GM12878 (cell line): ENCODE measurements around the gene SNAP29. TPM values are rescaled to one million over a fixed set of nuclear protein-coding genes. Genes with fewer than 3 reads are reported as not detected.

Experiments used
- ATAC-seq: fragments of 200-7000 bp; cut with Tn5 transposase; 3 replicates; pipeline ENCODE4 v1.9.1; 2020; ENCODE audit warnings: mild to moderate bottlenecking, moderate library complexity
- BruUV-seq: library from RNA; stranded (reverse); fragments of 400-500 nt; replicated peaks from 2 replicates; lab custom pipeline; 2021; lab: Mats Ljungman, UMichigan
- CTCF ChIA-PET: fragments of 300-600 bp; sonication (Branson Sonifier 250); formaldehyde crosslinking; extraction: SDS; loops from one replicate; lab custom pipeline; 2021; ENCODE audit warnings: inconsistent platforms; lab: Yijun Ruan, JAX
- POLR2A ChIA-PET: fragments of 350-600 bp; formaldehyde crosslinking; extraction: SDS; loops from one replicate; lab custom pipeline; 2021; ENCODE audit warnings: inconsistent platforms; lab: Charles Lee
- RAD21 ChIA-PET: fragments of 300-600 bp; sonication (Branson Sonifier 250); formaldehyde crosslinking; loops from one replicate; lab custom pipeline; 2023; ENCODE audit warnings: antibody characterized with exemption; ENCODE audit not compliant: unreplicated experiment; lab: Charles Lee
- SMC1A ChIA-PET: fragments of 300-600 bp; sonication (Branson Sonifier 250); formaldehyde crosslinking; loops from one replicate; lab custom pipeline; 2023; ENCODE audit not compliant: unreplicated experiment, uncharacterized antibody; lab: Charles Lee
- DNase-seq: peaks from one replicate; pipeline ENCODE4 v3.0.0-alpha.2; 2011; ENCODE audit warnings: low read depth, low spot score
- FAIRE-seq: peaks from 3 replicates; lab custom pipeline; 2011; peaks lifted over from hg19 to GRCh38; lab: Jason Lieb, UNC
- H2AFZ ChIP-seq: 2 replicates; pipeline ENCODE4 v1.6.0; 2011; ENCODE audit warnings: low read depth, low read length, control low read depth; ENCODE audit not compliant: control insufficient read depth
- H3K27ac ChIP-seq: 2 replicates; pipeline ENCODE4 v1.5.1; 2011; ENCODE audit warnings: control low read depth; ENCODE audit not compliant: control insufficient read depth, insufficient read depth
- H3K27me3 ChIP-seq, 2 experiments: replicated peaks in 1 of 2; 2 replicates each; pipeline versions ENCODE4 v1.6.0 to v1.6.1; 2011; ENCODE audit warnings: low read length in 1 of 2; ENCODE audit not compliant: control insufficient read depth in 2 of 2, insufficient read depth in 2 of 2
- H3K36me3 ChIP-seq, 2 experiments: 2 replicates each; pipeline ENCODE4 v1.5.1; 2011; ENCODE audit warnings: low read length in 1 of 2; ENCODE audit not compliant: control insufficient read depth in 2 of 2, insufficient read depth in 2 of 2
- H3K4me1 ChIP-seq: 2 replicates; pipeline ENCODE4 v1.6.1; 2011; ENCODE audit warnings: mild to moderate bottlenecking, low read length, moderate library complexity, mixed read lengths; ENCODE audit not compliant: control insufficient read depth, insufficient read depth
- H3K4me2 ChIP-seq: 2 replicates; pipeline ENCODE4 v1.6.0; 2011; ENCODE audit warnings: control low read depth; ENCODE audit not compliant: control insufficient read depth, insufficient read depth
- H3K4me3 ChIP-seq: fragments of 200-600 bp; sonication (generic); 2 replicates; pipeline ENCODE4 v1.5.1; 2016
- H3K79me2 ChIP-seq: 2 replicates; pipeline ENCODE4 v1.6.0; 2011; ENCODE audit warnings: low read length; ENCODE audit not compliant: control insufficient read depth, insufficient read depth
- H3K9ac ChIP-seq: 2 replicates; pipeline ENCODE4 v1.8.0; 2011; ENCODE audit warnings: low read length, control low read depth, mixed read lengths; ENCODE audit not compliant: control insufficient read depth, insufficient read depth
- H3K9me3 ChIP-seq: replicated peaks from 3 replicates; pipeline ENCODE4 v1.5.1; 2011; ENCODE audit warnings: mild to moderate bottlenecking, low read length; ENCODE audit not compliant: control insufficient read depth, insufficient read depth
- H4K20me1 ChIP-seq: 2 replicates; pipeline ENCODE4 v1.6.0; 2011; ENCODE audit not compliant: control insufficient read depth, insufficient read depth
- BCL11A ChIP-seq: IDR thresholded peaks from 2 replicates; pipeline ENCODE4 v1.6.1; 2011; ENCODE audit warnings: low read depth, low read length
- BHLHE40 ChIP-seq, 2 experiments: fragments of 450-650 bp in 1 of 2; IDR thresholded peaks; 2 replicates each; pipeline ENCODE4 v1.6.1; 2011 to 2017; ENCODE audit warnings: low read depth in 2 of 2, borderline replicate concordance in 1 of 2, improper control_type of control experiment in 1 of 2, low read length in 1 of 2, mild to moderate bottlenecking in 1 of 2
- CBX5 ChIP-seq: sonication (generic); IDR thresholded peaks from 2 replicates; pipeline ENCODE4 v1.6.1; 2016; ENCODE audit warnings: low read depth, moderate library complexity, mild to moderate bottlenecking, inconsistent platforms
- E4F1 ChIP-seq: fragments of 450-650 bp; IDR thresholded peaks from 2 replicates; pipeline ENCODE4 v1.6.1; 2018; ENCODE audit warnings: borderline replicate concordance, mild to moderate bottlenecking; ENCODE audit not compliant: partially characterized antibody
- ETV6 ChIP-seq, 2 experiments: fragments of 450-650 bp in 1 of 2; IDR thresholded peaks in 1 of 2; conservative IDR thresholded peaks in 1 of 2; 2 replicates each; pipeline ENCODE4 v1.6.1; 2014; ENCODE audit warnings: antibody characterized with exemption in 1 of 2, borderline replicate concordance in 1 of 2, low read depth in 1 of 2, mild to moderate bottlenecking in 1 of 2, moderate library complexity in 1 of 2
- EZH2 ChIP-seq: IDR thresholded peaks from 2 replicates; pipeline ENCODE4 v1.6.1; 2012; ENCODE audit warnings: low read depth, mild to moderate bottlenecking, control low read depth, inconsistent platforms, low read length, borderline replicate concordance; ENCODE audit not compliant: control insufficient read depth
- HSF1 ChIP-seq: fragments of 150-350 bp; IDR thresholded peaks from 2 replicates; pipeline ENCODE4 v1.6.1; 2014; ENCODE audit warnings: mild to moderate bottlenecking, low read depth, low read length
- NBN ChIP-seq: fragments of 450-650 bp; IDR thresholded peaks from 2 replicates; pipeline ENCODE4 v1.6.1; 2016
- NFIC ChIP-seq: IDR thresholded peaks from 2 replicates; pipeline ENCODE4 v1.6.1; 2012; ENCODE audit warnings: low read depth, mild to moderate bottlenecking, inconsistent platforms, low read length, moderate library complexity
- NFXL1 ChIP-seq: fragments of 450-650 bp; IDR thresholded peaks from 2 replicates; pipeline ENCODE4 v1.6.1; 2017; ENCODE audit warnings: antibody characterized with exemption, mild to moderate bottlenecking, borderline replicate concordance
- SUZ12 ChIP-seq: fragments of 200-600 bp; sonication (generic); IDR thresholded peaks from one replicate; pipeline ENCODE4 v1.6.1; 2018; ENCODE audit warnings: antibody characterized with exemption, mild to moderate bottlenecking; ENCODE audit not compliant: unreplicated experiment
- TBL1XR1 ChIP-seq: IDR thresholded peaks from 2 replicates; pipeline ENCODE4 v1.6.1; 2012; ENCODE audit warnings: low read depth, low read length, improper control_type of control experiment
- WGBS: methylation state at CpG from one replicate; pipeline ENCODE4 v1.1.6; 2016; ENCODE audit warnings: low lambda C conversion rate; ENCODE audit not compliant: insufficient replicate concordance, insufficient coverage; ENCODE audit errors: missing lambda C conversion rate; 5-methylcytosine and 5-hydroxymethylcytosine counted together
- in situ Hi-C: fragments of 300-500 bp; cut with MboI; formaldehyde crosslinking; loops from 9 replicates; pipeline ENCODE4 v1.14.3; 2018; ENCODE audit warnings: mixed read lengths
- intact Hi-C: fragments of 100-400 bp; cut with micrococcal nuclease; formaldehyde crosslinking; loops from one replicate; pipeline ENCODE4 v1.14.2; 2022; ENCODE audit not compliant: unreplicated experiment
- polyA plus RNA-seq, 11 experiments: library from polyadenylated mRNA; depleted of rRNA in 4 of 11; unstranded in 6 of 11; stranded (reverse) in 5 of 11; fragments of >200 nt; fragmentation: Nextera tagmentation in 4 of 11; fragmentation: Illumina TruSeq in 1 of 11; extraction: Ambion mirVana in 4 of 11; extraction: Trizol in 1 of 11; gene quantifications; 1 replicate in 1 of 11; 2 replicates in 10 of 11; pipeline versions ENCODE4 v1.2.1 to v1.2.3, GENCODE V29; 2011 to 2016; ENCODE audit warnings: inconsistent platforms in 2 of 11, missing spikeins in 2 of 11, low read depth in 1 of 11
- total RNA-seq, 4 experiments: library from RNA; depleted of rRNA in 3 of 4; stranded (reverse); fragments of >200 nt in 3 of 4; fragmentation: Illumina TruSeq in 1 of 4; extraction: Trizol in 1 of 4; gene quantifications; 2 replicates each; pipeline versions ENCODE4 v1.2.1 to v1.2.3, GENCODE V29; 2013 to 2021
- TF ChIP-seq, protein P1 (sequence below): fragments of 450-650 bp; conservative IDR thresholded peaks from 2 replicates; pipeline ENCODE4 v1.6.1; 2017; ENCODE audit warnings: mild to moderate bottlenecking, moderate library complexity
- TF ChIP-seq, protein P2 (sequence below): fragments of 450-650 bp; IDR thresholded peaks from 2 replicates; pipeline ENCODE4 v1.6.1; 2018; ENCODE audit warnings: mild to moderate bottlenecking, low read depth, moderate library complexity; ENCODE audit not compliant: partially characterized antibody

The SNAP29 gene
- total and polyA plus RNA-seq, 10 of the 15 experiments (the other 5 are each of a cell fraction or from before 2014, with no cell fraction given): 4.7 to 45.7 (median 27.9) TPM

- TF ChIP-seq E4F1: no peak
- no peak for TF ChIP-seq NBN
- no peak for TF ChIP-seq TBL1XR1
- TF ChIP-seq EZH2: no peak
- TF ChIP-seq CBX5: no peak
- no peak for TF ChIP-seq BCL11A
- TF ChIP-seq, protein P1, sequence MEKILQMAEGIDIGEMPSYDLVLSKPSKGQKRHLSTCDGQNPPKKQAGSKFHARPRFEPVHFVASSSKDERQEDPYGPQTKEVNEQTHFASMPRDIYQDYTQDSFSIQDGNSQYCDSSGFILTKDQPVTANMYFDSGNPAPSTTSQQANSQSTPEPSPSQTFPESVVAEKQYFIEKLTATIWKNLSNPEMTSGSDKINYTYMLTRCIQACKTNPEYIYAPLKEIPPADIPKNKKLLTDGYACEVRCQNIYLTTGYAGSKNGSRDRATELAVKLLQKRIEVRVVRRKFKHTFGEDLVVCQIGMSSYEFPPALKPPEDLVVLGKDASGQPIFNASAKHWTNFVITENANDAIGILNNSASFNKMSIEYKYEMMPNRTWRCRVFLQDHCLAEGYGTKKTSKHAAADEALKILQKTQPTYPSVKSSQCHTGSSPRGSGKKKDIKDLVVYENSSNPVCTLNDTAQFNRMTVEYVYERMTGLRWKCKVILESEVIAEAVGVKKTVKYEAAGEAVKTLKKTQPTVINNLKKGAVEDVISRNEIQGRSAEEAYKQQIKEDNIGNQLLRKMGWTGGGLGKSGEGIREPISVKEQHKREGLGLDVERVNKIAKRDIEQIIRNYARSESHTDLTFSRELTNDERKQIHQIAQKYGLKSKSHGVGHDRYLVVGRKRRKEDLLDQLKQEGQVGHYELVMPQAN: no peak
- TF ChIP-seq SUZ12: no peak
These were observed 18.9 kb downstream of the SNAP29 start (continued) for GRCh38 chr22:20877715-20878114.

DNA sequence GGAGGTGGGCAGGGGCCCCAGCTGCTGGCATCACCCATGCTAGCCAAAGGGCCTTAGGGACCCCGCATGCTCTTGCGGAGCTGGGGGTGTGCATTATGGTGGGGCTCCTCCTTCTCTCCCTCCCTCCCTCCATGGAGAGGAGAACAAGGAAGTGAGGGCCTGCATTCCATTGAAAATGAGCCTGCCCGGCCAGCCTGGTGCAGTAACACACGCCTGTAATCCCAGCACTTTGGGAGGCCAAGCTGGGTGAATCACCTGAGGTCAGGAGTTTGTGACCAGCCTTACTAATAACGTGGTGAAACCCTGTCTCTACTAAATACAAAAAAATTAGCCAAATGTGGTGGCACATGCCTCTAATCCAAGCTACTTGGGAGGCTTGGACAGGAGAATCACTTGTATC, 22.4 kb downstream of the SNAP29 start:
- Histone ChIP-seq H3K36me3 (peaks cover 3 to 8% of the 10 kb centered on the region in 2 experiments), H3K27me3 (no peaks in the 10 kb centered on the region), H3K79me2 (no peaks in the 10 kb centered on the region), H3K9me3 (no peaks in the 10 kb centered on the region), H3K4me2 (no peak overlapping the region), H3K27ac (no peak overlapping the region), H3K4me3 (no peak overlapping the region), H3K9ac (no peak overlapping the region), H3K4me1 (no peaks in the 10 kb centered on the region), H4K20me1 (no peaks in the 10 kb centered on the region), H2AFZ (no peak overlapping the region)
- DNase-seq (no peak), ATAC-seq (no peak), FAIRE-seq (no peak)
- 96% methylated on average over 4 of the region's 5 CpGs for WGBS
- no TSS peak for BruUV-seq
- ChIA-PET SMC1A (interaction anchor here (1.0 kb wide), 1 partner anchor 18 kb away, joined by 3 read pairs; no protein-coding TSS in a partner anchor), RAD21 (no interaction called here), POLR2A (interaction anchor here (0.6 to 0.7 kb wide), 2 partner anchors 10 to 22 kb away, joined by 3 read pairs; no protein-coding TSS in a partner anchor), CTCF (no interaction called here)
- intact Hi-C loops (no loop called here), in situ Hi-C loops (no loop called here)
- TF ChIP-seq NFXL1: no peak
- no peak for TF ChIP-seq NFIC
- TF ChIP-seq, protein P2, sequence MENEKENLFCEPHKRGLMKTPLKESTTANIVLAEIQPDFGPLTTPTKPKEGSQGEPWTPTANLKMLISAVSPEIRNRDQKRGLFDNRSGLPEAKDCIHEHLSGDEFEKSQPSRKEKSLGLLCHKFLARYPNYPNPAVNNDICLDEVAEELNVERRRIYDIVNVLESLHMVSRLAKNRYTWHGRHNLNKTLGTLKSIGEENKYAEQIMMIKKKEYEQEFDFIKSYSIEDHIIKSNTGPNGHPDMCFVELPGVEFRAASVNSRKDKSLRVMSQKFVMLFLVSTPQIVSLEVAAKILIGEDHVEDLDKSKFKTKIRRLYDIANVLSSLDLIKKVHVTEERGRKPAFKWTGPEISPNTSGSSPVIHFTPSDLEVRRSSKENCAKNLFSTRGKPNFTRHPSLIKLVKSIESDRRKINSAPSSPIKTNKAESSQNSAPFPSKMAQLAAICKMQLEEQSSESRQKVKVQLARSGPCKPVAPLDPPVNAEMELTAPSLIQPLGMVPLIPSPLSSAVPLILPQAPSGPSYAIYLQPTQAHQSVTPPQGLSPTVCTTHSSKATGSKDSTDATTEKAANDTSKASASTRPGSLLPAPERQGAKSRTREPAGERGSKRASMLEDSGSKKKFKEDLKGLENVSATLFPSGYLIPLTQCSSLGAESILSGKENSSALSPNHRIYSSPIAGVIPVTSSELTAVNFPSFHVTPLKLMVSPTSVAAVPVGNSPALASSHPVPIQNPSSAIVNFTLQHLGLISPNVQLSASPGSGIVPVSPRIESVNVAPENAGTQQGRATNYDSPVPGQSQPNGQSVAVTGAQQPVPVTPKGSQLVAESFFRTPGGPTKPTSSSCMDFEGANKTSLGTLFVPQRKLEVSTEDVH: no peak
- no peak for TF ChIP-seq HSF1
- TF ChIP-seq ETV6 (conservative IDR thresholded peaks at IDR 0.05 in 1 of 2, IDR thresholded peaks at IDR 0.05 in 1 of 2; ENCODE audit: borderline replicate concordance in 1 of 2, low read depth in 1 of 2): no peak
- no peak for TF ChIP-seq BHLHE40 (IDR thresholded peaks at IDR 0.05; ENCODE audit: borderline replicate concordance in 1 of 2, low read depth in 2 of 2, low read length in 1 of 2)
